Stimulated activated CD8-positive, alpha-beta memory T cell treated with anti-CD3 and anti-CD28 coated beads, Interleukin-4, amount 100 ng/mL, for 48 hours (primary cell): Measurements from ENCODE around the gene GRIA4.

Experiments
- DNase-seq: peaks from one replicate; pipeline ENCODE4 v3.0.0-alpha.2; 2020

Gene GRIA4

DNA sequence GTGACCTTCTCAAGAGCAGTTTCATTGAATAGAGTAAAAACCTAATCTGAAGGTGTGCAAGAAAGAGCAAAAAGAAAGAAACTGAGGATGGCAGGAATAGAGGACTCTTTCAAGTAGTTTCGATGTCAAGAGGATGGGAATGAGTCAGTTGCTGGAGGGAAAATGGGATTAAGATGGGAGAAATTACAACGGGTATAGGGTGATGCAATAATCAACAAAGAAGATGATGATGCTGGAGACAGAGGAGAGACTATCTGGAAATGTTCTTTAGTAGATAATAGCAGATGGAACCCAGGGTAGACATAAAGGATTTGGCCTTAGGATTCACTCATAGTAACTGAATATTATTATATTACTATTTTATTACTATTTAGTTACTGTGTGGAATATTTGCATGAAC is 189.4 kb downstream of the GRIA4 start:
- DNase-seq, result no peak

DNA sequence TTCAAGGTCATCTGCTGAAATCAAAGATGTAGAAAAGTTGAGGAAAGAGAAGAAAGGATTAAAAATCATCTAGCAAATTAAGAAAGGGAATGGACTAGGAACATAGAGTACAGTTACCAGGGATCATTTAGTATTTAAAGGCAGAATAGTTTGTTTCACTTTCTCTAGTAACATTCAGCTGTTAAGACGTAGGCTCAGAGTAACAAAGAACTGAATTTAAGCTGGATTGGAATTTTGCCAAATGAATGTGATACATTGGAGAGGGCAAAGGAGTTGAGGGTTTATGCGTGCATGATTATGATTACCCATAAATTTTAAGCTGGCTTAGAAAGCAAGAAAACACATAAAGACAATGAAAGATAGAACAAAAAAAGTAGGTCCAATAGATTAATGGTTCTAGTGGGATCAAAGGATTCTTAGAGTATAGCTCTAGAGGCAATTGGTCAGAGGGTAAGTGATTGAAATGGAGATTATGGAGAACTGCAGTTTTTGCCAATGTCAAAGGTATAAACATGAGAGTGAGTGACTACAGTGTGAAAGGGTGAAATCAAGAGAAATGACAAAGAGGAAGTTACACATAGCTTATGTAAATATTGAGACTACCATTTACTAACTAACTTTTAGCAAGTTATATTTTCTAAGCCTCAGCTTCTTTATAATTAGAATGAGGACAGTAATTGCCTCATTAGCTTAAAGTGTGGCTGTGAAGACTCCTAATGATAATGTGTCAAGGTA is 190.0 kb downstream of the GRIA4 start:
- no peak for DNase-seq

DNA sequence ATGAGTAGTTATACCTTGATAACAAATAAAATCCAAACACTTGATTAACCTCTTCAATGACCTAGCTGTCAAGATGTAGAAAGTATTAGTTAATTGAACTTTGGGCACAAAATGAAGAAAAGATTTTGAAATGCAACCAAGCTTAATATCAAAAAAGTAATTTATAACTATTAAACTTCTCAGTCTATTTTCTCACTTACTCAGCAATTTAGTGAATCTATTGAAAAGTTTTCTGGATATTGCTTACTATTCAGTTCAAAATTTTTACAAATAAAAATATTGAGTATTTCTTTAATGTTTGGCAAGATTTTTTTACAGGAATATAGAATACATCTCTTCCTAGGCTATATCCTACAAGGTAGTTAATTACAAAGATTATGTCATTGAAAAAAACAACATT is 192.5 kb downstream of the GRIA4 start:
- DNase-seq, result no peak

DNA sequence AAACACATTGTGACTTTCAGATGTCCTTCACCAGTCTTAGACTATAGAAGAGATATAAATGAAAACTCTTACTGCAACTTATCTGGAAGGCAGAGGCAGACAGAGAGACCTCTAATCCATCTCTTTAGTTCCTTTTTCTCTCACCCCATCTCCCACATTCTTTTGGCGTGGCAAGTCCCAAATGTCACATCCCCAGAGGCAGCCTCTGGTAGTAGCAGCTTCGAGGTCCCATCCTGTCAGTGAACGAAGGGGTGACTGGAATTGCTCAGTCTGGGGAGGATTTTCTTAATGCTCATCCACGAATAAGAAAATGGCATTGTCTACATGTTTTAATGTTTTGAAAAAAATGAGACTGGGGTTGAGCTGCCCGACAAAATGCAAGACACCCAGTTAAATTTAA is 201.4 kb downstream of the GRIA4 start:
- no peak for DNase-seq

DNA sequence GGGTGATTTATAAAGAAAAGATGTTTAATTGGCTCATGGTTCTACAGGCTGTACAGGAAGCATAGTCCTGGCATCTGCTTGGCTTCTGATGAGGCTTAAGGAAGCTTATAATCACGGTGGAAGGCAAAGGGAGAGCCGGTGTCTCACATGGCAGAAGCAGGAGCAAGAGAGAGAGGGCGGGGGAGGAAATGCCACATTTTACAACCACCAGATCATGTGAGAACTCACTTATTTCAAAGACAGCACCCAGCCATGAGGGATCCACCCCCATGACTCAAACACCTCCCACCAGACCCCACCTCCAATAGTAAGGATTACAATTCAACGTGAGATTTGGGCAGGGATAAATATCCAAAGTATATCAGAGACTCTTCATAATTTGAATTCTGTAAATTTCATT is 211.5 kb downstream of the GRIA4 start:
- DNase-seq, result no peak

DNA sequence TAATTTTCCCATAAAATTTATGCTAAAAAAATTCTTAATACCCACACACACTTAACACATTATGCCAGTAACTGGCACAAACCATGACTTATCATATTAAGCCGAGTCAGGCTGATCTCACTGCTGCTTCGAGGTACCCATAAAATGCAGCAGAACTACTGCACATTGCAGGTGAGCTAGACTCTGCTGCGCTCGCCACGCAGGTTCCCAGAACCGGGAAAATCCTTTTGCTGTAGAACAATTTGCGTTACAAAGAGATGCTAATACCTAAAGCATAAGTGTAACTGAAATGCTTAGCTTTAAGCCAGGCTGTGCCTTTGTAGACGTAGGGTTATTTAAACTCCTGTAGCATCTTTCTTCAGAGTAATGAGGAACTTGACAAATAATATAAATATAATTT is 211.9 kb downstream of the GRIA4 start:
- DNase-seq, result no peak

DNA sequence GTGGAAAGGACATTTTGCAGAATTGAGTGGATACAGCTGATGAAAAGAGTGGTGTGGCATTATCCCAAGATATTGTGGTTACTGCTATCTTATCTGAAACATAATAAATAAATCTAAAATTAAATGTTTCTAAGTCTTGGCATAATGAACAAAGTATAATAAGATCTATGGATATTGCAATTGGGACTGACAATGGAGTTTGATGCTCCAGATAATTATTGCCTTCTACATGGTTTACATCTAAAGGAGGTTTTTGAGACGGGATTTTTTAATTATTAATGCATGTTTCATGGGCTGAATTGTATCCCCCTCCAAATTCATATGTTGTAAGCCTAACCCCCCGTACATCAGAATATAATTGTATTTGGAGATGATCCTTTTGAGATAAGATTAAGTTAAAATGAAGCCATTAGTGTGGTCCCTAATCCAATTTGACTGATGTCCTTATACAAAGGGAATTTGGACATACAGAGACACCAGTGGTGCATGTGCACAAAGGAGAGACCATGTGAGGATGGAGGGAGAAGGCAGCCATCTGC is 213.7 kb downstream of the GRIA4 start:
- no peak for DNase-seq

DNA sequence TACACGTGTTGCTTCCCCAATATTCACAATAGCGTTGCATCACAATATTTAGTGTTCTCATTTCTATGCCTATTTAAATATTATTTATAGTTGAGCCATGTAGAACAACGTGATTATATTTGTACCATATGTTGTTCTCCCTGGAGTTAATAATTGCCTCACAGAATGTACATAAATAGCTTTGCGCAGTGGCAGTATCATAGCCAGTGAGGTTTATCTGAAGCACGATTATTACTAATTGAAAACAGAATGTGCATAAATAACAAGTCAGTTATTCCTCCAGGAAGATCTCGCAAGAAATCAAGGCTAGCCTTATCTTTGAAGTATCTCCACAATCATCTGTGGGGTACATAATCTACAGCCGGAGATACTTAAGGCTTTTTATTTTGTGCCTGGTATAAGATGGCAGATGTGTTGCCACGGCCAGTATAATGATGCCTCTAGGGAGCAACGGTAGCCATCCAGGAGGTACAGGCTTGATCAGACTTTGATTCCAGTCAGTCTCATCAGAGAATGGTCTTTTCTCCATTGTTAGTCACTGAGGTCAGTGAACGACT is 214.7 kb downstream of the GRIA4 start:
- DNase-seq, result no peak

DNA sequence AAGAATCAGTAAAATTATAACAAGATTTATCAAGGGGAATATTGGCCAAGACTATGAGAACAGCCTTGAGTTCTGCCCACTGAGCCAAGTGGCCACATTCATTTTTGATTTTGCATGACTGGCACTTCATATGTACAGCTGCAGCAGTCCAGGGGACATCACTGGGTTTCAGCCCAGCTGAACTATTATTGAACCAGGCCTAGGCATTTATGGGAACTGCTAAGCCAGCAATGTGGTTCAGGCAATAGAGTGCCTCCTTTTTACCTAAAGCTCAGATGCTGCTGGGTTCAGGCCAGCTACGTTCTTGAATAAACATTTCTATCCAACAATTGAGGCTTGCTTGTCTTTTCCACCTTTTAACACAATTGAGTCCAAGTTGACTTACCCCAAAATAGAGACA is 215.3 kb downstream of the GRIA4 start:
- no peak for DNase-seq

DNA sequence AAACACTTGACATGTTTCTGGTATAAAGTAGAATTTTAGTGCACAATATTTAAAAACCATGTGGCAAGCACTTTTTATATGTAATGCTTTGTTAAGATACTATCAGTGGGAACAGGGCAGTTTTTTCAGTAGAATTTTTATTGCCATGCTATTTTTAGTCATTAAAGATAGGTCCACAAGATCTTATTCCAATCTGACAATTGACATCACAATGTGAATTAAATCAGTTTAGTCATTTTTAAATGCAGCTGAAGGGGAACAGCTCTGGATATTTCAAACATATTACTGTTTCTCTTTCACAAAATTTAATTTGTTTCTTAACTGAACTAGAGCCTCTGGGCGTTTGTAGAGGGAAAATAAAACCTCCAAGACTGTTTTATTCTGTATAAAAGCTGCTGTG is 218.0 kb downstream of the GRIA4 start:
- DNase-seq, result no peak

DNA sequence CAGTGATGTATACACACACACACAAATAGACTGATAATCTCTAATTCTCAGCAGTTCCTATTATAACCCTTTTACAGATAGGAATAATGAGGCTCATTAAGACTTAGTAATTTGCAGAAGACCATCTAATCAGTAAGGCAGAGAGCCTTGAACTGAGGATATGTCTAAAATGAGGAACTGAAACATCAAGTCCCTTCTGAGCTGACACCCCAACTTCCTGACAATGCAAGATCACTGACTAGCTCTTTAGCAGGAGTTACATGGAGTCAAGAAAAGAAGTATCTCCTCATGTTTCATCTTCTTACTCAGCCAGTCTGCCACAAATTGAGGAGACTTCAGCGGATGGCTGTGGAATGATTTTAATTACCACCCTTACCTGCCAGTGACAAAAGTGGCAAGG is 219.2 kb downstream of the GRIA4 start:
- no peak for DNase-seq

DNA sequence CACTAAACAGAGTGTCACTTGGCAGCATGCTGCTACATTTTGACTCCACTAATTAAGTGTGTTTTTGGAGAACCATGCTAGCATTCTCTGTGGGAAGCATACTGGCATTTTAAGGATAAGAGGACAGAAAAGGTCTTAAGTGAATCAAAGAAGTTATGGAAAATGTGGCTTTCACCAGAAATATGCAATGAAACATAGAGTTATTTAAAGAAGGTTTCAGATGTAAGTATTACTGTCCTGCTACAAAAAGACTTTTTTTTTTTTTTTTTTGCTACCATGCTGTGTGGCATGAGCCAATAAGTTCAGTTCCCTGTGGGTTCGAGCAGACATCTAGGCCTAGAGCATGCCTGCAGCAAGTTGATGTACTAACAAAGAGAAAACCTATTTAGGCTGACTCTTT is 224.6 kb downstream of the GRIA4 start:
- DNase-seq, result no peak

DNA sequence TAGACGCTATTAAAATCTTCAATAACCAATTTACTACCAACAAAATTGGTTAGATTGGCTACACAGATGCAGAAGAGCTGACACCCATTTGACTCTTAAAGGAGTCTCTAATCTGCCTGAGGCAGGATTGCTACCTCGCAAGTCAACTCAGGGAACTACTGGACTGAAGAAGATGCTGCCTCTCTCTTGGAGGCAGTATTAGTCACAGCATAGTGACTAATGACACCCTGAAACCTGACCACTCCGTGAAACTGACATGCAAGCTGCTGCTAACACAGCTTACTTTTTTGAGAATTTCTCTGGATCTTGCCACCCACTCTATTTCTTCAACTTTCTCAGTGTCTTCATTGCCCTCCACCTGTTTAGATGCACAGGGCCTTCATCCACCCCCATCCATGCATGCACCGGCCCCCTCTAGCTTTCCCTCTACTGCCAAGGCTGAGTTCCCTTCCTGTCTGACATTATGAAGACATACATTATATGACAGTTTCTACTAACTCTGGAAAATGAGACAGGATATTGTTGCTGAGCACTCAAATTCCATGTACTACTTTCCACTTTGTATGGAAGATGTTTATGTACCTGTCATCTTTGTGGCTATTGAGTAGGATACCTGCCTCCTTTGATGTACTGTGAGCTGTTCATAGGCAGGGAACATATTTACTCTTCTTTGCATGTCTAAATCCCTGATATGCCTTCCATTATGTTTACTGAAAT is 229.0 kb downstream of the GRIA4 start:
- DNase-seq, result no peak

DNA sequence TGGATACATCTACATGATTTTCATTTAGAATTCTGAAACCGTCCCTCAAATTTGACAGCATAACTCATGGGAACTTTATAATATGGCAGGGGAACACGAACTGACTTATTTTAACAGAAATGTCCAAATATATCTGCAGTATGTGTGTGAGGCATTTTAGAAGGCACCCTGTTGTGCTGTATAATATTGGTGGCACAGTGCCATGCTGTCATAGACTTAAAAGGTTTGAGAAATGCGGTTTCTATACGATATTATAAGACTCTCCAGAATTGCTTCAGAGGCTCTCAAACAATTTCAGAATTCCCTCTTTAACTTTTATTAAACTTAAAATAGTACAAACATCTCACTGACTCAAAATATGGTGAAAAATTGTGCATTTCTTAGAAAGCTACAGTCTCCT is 230.5 kb downstream of the GRIA4 start:
- no peak for DNase-seq

DNA sequence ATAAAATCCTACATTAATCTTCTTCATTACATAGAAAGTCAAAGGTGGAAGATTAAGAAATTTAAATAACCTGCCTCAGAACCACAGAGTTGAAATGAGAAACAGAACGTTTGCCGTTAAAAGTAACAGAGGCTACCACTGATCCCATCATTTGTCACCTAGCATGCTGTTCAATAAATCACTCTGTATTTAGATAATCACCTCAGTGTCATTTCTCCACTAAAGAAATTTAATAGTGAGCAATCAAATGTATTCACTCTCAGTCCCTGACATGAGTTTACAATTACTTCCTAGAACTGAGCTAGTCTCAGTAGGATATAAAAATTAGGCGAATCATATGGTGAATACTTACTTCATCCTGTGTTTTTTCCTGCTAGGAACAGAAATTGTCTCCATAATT is 242.5 kb downstream of the GRIA4 start:
- no peak for DNase-seq

DNA sequence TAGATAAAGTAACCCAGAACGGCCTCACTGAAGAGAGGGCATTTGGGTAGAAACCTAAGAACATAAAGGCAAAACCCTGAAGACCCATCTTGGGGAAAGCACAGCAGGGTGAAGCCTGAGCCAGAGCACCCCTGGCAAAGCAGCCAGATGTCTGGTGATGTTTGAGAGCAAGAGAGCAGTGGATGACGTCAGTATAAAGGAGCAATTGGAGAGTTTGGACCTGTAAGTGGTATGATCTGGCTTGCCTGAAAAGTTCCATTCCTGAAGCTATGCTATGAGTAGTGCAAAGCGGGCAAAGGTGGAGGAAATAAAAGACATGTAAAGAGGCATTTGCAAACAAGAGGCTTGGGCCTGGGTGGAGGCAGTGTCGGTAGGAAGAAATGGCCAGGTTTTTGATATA is 244.4 kb downstream of the GRIA4 start:
- DNase-seq, result no peak

DNA sequence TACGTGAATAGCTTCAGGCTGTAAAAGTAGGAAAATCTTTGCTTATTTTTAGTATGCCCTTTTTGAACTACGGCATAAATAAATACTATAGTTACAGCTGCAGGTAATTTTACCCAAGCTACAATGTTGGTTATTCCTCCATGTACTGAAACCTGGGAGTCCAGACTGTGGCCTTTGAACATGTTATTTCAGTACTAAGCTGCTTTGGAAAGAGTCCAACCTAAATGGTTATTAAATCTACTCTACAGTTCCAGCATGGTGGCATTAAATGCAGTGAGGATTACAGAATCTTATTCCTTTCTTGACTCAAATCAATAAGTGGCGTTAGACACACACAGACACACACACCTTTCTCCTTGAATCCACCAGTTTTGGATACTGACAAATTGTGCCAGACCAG is 247.1 kb downstream of the GRIA4 start:
- DNase-seq, result no peak

DNA sequence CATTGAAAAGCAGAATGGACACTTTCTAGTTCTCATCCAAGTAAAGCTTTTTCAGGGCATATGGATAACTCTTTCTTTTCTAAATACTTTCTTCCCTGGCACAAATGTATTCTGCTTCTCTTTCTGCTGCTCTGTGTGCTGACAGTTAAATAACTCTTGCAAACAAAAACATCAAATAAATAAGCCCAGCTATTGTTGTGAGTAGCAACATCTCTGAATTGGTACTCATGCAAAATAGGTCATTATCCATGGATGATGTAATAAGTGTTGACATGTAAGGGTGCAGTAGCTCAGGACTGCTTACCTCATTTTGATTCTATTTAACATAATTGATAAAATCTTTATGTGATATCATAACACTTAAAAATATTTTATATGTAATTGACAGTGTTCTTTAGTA is 247.9 kb downstream of the GRIA4 start:
- no peak for DNase-seq

DNA sequence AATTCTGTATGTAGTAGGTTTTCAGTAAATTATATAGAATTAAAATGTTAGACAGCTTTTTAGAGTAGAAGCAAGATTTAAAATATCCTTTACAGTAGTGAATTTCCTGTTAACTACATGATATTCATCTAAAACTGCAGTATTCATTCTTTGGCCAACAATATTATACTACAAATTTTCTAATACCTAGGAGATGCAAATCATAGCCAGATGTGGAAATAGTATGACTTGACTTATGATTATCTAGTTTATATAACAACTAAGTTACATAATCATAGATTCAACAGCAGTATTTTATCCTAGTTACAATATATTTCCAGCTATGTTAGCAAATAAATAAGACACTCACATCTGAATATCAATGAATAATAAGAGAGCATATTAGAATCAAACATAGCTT is 249.0 kb downstream of the GRIA4 start:
- DNase-seq, result no peak

DNA sequence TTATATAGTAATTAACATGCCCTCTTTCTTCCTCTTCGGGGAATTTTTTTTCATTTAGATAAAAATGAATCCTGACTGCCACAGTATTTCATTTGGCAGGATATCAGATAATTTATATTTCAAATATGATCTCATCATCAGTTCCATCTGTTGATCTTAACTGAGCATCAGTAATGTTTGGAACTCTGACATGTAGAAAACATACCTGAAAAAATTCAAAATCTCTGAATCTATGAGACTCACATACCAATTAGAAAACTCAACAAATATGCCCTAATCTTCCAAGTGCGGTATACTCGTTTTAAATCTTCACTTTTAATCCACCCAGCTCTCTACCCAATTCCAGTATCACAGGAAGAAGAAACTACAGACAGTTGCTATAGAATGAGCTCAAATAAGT is 250.2 kb downstream of the GRIA4 start:
- no peak for DNase-seq

DNA sequence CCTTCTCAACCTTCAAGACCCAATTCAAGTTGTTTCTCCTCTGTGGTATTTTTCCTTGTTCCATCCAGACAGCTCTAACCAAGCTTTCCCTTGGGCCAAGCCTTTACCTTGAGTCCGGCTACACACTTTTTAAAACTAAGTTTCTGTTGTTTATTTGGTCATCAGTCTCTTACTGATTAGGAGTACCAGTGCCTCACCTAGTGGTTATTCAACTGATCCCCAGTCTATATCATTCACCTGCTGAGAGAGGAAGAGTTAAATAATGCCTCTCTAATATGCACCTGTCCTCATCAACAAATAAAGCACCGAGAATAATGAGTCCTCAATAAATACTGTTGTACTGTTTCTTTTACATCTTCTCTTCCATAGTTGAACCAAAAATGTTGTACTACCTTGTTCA is 251.4 kb downstream of the GRIA4 start:
- no peak for DNase-seq

DNA sequence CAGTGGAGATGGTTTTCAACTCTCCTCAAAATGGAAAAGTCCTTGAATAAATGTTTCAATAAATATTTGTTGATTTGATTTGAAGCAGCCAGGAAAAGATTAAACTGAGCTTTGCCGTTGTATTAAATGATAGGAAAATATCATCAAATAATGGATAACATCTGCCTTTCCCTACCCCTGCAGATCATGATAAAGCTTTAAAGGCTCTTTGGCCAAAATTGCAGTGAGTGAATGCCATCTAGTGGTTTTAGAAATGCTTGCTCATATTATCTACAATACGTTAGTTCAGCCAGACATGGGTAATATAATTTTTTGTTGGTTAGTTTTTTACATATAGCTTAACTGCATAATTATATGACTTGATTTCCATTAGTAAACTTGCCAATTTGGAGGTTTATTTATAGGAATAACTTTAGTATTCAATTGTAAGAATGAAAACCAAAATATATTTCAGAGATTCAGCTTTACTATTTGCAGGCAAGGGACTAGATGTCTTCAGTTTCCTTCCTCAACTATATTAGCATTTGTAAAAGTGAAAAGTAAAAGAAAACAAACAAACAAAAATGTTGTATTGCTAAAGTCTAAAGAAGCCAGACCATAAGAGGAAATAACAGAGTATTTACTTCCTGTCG is 253.0 kb downstream of the GRIA4 start:
- no peak for DNase-seq

DNA sequence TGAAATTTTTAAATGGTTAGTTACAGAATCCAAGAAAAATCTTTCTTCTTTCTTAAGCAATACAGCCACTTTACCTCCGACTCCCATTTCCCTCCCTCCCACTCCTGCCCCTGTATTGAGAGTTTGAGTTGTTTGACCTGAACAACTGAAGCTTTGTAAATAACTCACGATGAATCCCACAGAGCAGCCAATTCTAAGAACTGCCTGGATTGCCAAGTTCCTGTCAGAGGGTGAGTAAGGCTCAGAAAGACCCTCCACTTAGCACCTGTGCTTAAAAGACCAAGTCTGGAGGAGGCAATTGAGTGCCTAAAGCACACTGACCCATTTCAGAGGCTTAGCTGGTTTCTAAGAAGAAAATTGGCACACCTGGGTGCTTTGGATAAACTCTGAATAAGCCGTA is 253.7 kb downstream of the GRIA4 start:
- no peak for DNase-seq

DNA sequence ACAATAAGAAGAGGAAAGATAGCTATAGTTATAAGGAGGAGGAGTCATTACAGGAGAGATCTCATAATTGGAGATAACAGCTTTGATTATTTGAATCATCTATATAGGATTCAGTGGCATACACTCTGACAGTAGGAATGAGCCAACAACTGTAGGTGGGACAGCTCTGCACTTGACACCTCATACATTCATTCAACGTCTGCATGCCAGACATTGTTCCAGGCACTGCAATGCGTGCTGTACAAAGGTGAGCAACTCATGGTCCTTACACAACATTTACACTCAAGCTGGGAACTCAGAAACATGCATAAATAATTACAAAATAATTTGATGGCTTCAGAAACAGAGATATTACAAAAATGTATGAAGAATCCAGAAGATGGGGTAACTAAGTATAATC is 257.9 kb downstream of the GRIA4 start:
- DNase-seq, result no peak
